Coronary artery (tissue), 2 donors: ENCODE measurements around the gene TMEM106C.

Source experiments
- DNase-seq: peaks from one replicate; pipeline ENCODE4 v3.0.0-alpha.2; 2017; ENCODE audit warnings: low spot score
- H3K27ac ChIP-seq, 2 donors: fragments of 200-600 bp; sonication (generic); one replicate each; pipeline ENCODE4 v1.5.1; 2016 to 2019
- H3K4me3 ChIP-seq: fragments of 200-600 bp; sonication (generic); 2 replicates; pipeline ENCODE4 v1.5.1; 2016; ENCODE audit warnings: mild to moderate bottlenecking, moderate library complexity
- CTCF ChIP-seq: fragments of 200-600 bp; sonication (generic); IDR thresholded peaks from one replicate; pipeline ENCODE4 v1.5.1; 2019; ENCODE audit warnings: antibody characterized with exemption

TMEM106C gene

GRCh38 chr12:48007206-48007605 is 43.8 kb downstream of the TMEM106C start:
- no peak for TF ChIP-seq CTCF
- Histone ChIP-seq H3K27ac (no peak overlapping the region), H3K4me3 (no peak overlapping the region)
- no peak for DNase-seq

DNA sequence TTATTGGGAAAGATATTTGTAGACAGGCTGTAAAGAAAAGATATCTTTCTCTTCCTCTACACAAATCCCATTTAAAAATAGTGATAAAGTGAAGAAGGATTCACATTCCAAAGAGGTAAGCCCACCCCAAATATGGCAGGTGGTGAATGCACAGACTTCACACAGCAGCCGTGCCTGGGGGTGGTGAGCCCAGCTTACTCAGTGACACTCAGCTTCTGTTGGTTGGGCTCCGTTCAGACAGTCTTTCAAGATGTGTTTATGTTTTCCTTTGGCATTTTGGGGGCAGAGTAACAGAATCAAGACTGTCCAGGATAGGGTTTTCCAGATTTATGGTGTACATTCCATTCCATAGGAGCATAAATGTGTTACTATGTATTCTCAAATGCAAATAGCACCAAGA is 45.0 kb downstream of the TMEM106C start:
- H3K27ac ChIP-seq: no peak overlapping the region
- no peak for DNase-seq
- no peak overlapping the region for H3K4me3 ChIP-seq
- TF ChIP-seq CTCF: no peak

- Histone ChIP-seq H3K4me3 (no peak overlapping the region), H3K27ac (no peak overlapping the region)
- no peak for TF ChIP-seq CTCF
- no peak for DNase-seq
Observed at GRCh38 chr12:48008950-48009349, 45.6 kb downstream of the TMEM106C start.

DNA sequence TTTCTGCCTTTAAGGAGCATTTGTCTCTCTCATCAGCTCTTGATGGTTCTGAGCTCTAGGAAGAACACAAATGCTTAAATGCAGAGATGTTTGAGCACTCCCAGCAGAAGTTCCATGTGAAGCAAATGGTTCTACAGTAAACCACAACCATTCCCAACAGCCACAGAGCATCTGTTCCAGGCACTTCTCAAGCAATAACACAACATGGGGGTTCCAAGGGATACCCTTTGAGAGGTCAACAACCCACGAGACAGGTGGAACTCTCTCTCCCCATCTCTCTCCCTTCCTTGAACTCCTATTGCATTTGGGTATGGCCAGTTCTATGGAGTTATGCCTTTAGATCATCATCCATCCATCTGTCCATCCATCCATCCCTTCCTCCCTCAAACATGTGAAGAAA is 46.1 kb downstream of the TMEM106C start:
- no peak for DNase-seq
- Histone ChIP-seq H3K27ac (no peak overlapping the region), H3K4me3 (no peak overlapping the region)
- no peak for TF ChIP-seq CTCF

GRCh38 chr12:48010366-48010970 is 47.1 kb downstream of the TMEM106C start:
- no peak overlapping the region for H3K27ac ChIP-seq
- no peak for DNase-seq
- no peak for TF ChIP-seq CTCF

GRCh38 chr12:48012070-48012469 is 48.7 kb downstream of the TMEM106C start:
- H3K4me3 ChIP-seq: no peak overlapping the region
- no peak for DNase-seq
- H3K27ac ChIP-seq: no peak overlapping the region
- no peak for TF ChIP-seq CTCF

More at GRCh38 chr12:48010366-48010970, 47.1 kb downstream of the TMEM106C start:
- H3K4me3 ChIP-seq: no peak overlapping the region

- no peak for TF ChIP-seq CTCF
- no peak overlapping the region for H3K4me3 ChIP-seq
- no peak for DNase-seq
- H3K27ac ChIP-seq: no peak overlapping the region
Observed at GRCh38 chr12:48013287-48013686, 49.9 kb downstream of the TMEM106C start.
